IMR-90 (cell line): Measurements from ENCODE around the gene TMEFF1. TPM values are rescaled to one million over a fixed set of nuclear protein-coding genes. Genes with fewer than 3 reads are reported as not detected.

Experiments used
- ATAC-seq: fragments of 200-7000 bp; cut with Tn5 transposase; 2 replicates; pipeline ENCODE4 v1.9.1; 2020; ENCODE audit warnings: low read depth, mild to moderate bottlenecking, moderate library complexity
- BruUV-seq: library from RNA; stranded (reverse); fragments of 400-500 nt; replicated peaks from 2 replicates; lab custom pipeline; 2021; lab: Mats Ljungman, UMichigan
- CTCF ChIA-PET: fragments of 300-600 bp; formaldehyde crosslinking; extraction: SDS; loops from one replicate; lab custom pipeline; 2021; ENCODE audit warnings: antibody characterized with exemption; lab: Yijun Ruan, JAX
- POLR2A ChIA-PET: fragments of 300-600 bp; sonication (Branson Sonifier 250); formaldehyde crosslinking; loops from one replicate; lab custom pipeline; 2022; ENCODE audit warnings: antibody characterized with exemption; ENCODE audit not compliant: unreplicated experiment; lab: Charles Lee
- DNase-seq: peaks from one replicate; pipeline ENCODE4 v3.0.0; 2013
- H2AFZ ChIP-seq: replicated peaks from 2 replicates; pipeline ENCODE3; 2013; ENCODE audit warnings: low read length, mild to moderate bottlenecking; ENCODE audit not compliant: poor library complexity
- H2AK5ac ChIP-seq: 2 replicates; pipeline ENCODE4 v1.6.1; 2013; ENCODE audit warnings: low read depth, low read length, inconsistent platforms
- H2AK9ac ChIP-seq: replicated peaks from 2 replicates; pipeline ENCODE3; 2013; ENCODE audit warnings: mild to moderate bottlenecking, low read depth, low read length, moderate library complexity; ENCODE audit not compliant: poor library complexity
- H2BK120ac ChIP-seq: 2 replicates; pipeline ENCODE4 v1.6.1; 2013; ENCODE audit warnings: low read depth, low read length, inconsistent platforms
- H2BK15ac ChIP-seq: 3 replicates; pipeline ENCODE4 v1.6.1; 2013; ENCODE audit warnings: low read depth, low read length, inconsistent platforms
- H2BK20ac ChIP-seq: 2 replicates; pipeline ENCODE4 v1.6.1; 2013; ENCODE audit warnings: low read depth, mild to moderate bottlenecking, inconsistent platforms, low read length, moderate library complexity
- H2BK5ac ChIP-seq: 2 replicates; pipeline ENCODE4 v1.6.1; 2013; ENCODE audit warnings: mild to moderate bottlenecking, low read depth, low read length, inconsistent platforms; ENCODE audit not compliant: poor library complexity, severe bottlenecking
- H3K14ac ChIP-seq: replicated peaks from 2 replicates; pipeline ENCODE4 v1.6.1; 2013; ENCODE audit warnings: low read depth, low read length, inconsistent platforms
- H3K18ac ChIP-seq: 2 replicates; pipeline ENCODE4 v1.6.1; 2013; ENCODE audit warnings: low read depth, low read length, control low read depth
- H3K23ac ChIP-seq: 2 replicates; pipeline ENCODE4 v1.6.1; 2013; ENCODE audit warnings: low read depth, low read length, inconsistent platforms
- H3K27ac ChIP-seq: 2 replicates; pipeline ENCODE4 v1.5.1; 2013; ENCODE audit warnings: mild to moderate bottlenecking, control low read depth, low read length; ENCODE audit not compliant: insufficient read depth
- H3K27me3 ChIP-seq: 2 replicates; pipeline ENCODE4 v1.6.1; 2013; ENCODE audit warnings: low read length; ENCODE audit not compliant: control insufficient read depth, insufficient read depth
- H3K36me3 ChIP-seq: 2 replicates; pipeline ENCODE4 v1.6.1; 2013; ENCODE audit warnings: low read length, mixed read lengths; ENCODE audit not compliant: control insufficient read depth, insufficient read depth
- H3K4ac ChIP-seq: 2 replicates; pipeline ENCODE4 v1.6.1; 2013; ENCODE audit warnings: low read depth, low read length, inconsistent platforms
- H3K4me1 ChIP-seq: 2 replicates; pipeline ENCODE4 v1.6.1; 2013; ENCODE audit warnings: low read length, mixed read lengths; ENCODE audit not compliant: control insufficient read depth, insufficient read depth
- H3K4me2 ChIP-seq: 2 replicates; pipeline ENCODE4 v1.6.1; 2013; ENCODE audit warnings: low read depth, mild to moderate bottlenecking, control low read depth, low read length, moderate library complexity
- H3K4me3 ChIP-seq: 2 replicates; pipeline ENCODE4 v1.5.1; 2013; ENCODE audit warnings: low read depth, mild to moderate bottlenecking, control low read depth, low read length, moderate library complexity; ENCODE audit not compliant: insufficient read depth
- H3K56ac ChIP-seq: 2 replicates; pipeline ENCODE4 v1.6.1; 2013; ENCODE audit warnings: low read length, inconsistent platforms; ENCODE audit not compliant: insufficient read depth; ENCODE audit errors: extremely low read depth
- H3K79me1 ChIP-seq, 2 experiments: 2 replicates each; pipeline ENCODE4 v1.6.1; 2013; ENCODE audit warnings: low read length in 2 of 2, inconsistent platforms in 1 of 2, low read depth in 1 of 2
- H3K9ac ChIP-seq: 2 replicates; pipeline ENCODE4 v1.6.1; 2013; ENCODE audit warnings: low read depth, low read length, control low read depth
- H3K9me1 ChIP-seq: 2 replicates; pipeline ENCODE4 v1.6.1; 2013; ENCODE audit warnings: low read length, inconsistent platforms; ENCODE audit not compliant: insufficient read depth
- H3K9me3 ChIP-seq: 2 replicates; pipeline ENCODE4 v1.6.1; 2013; ENCODE audit warnings: low read length; ENCODE audit not compliant: control insufficient read depth, insufficient read depth
- H4K20me1 ChIP-seq: 2 replicates; pipeline ENCODE4 v1.6.1; 2013; ENCODE audit warnings: low read length, inconsistent platforms; ENCODE audit not compliant: insufficient read depth
- H4K5ac ChIP-seq: 2 replicates; pipeline ENCODE4 v1.6.1; 2013; ENCODE audit warnings: mild to moderate bottlenecking, low read depth, low read length, control low read depth
- H4K8ac ChIP-seq, 2 experiments: 2 replicates each; pipeline ENCODE4 v1.6.1; 2013; ENCODE audit warnings: low read depth in 2 of 2, low read length in 2 of 2, control low read depth in 1 of 2, inconsistent platforms in 1 of 2
- H4K91ac ChIP-seq: 2 replicates; pipeline ENCODE4 v1.6.1; 2013; ENCODE audit warnings: low read depth, low read length, inconsistent platforms; ENCODE audit not compliant: insufficient read depth
- CHD1 ChIP-seq: IDR thresholded peaks from 2 replicates; pipeline ENCODE4 v1.6.1; 2012; ENCODE audit warnings: low read depth, low read length, improper control_type of control experiment
- CTCF ChIP-seq: conservative IDR thresholded peaks from 2 replicates; pipeline ENCODE4 v1.5.1; 2012; ENCODE audit warnings: mild to moderate bottlenecking, low read depth, low read length, improper control_type of control experiment
- FOS ChIP-seq: fragments of 150-350 bp; IDR thresholded peaks from 2 replicates; pipeline ENCODE4 v1.6.1; 2016; ENCODE audit warnings: low read depth, low read length
- MAZ ChIP-seq: IDR thresholded peaks from 2 replicates; pipeline ENCODE4 v1.6.1; 2012; ENCODE audit warnings: low read depth, mild to moderate bottlenecking, low read length, improper control_type of control experiment, moderate library complexity, borderline replicate concordance
- MXI1 ChIP-seq: IDR thresholded peaks from 2 replicates; pipeline ENCODE4 v1.6.1; 2012; ENCODE audit warnings: low read depth, mild to moderate bottlenecking, low read length, moderate library complexity, borderline replicate concordance
- NFE2L2 ChIP-seq: fragments of 150-350 bp; IDR thresholded peaks from 2 replicates; pipeline ENCODE4 v1.6.1; 2016; ENCODE audit warnings: low read depth, mild to moderate bottlenecking, low read length
- RAD21 ChIP-seq: IDR thresholded peaks from 2 replicates; pipeline ENCODE4 v1.6.1; 2012; ENCODE audit warnings: low read length, improper control_type of control experiment
- RFX5 ChIP-seq: IDR thresholded peaks from 2 replicates; pipeline ENCODE4 v1.8.0; 2012; ENCODE audit warnings: low read depth, mild to moderate bottlenecking, low read length, moderate library complexity
- WGBS, 2 experiments: methylation state at CpG; one replicate each; pipeline versions ENCODE4 v1.1.5 to v1.1.7; 2013; ENCODE audit warnings: missing lambda C conversion rate in 2 of 2; ENCODE audit not compliant: insufficient read length in 1 of 2; ENCODE audit errors: extremely low coverage in 2 of 2; 5-methylcytosine and 5-hydroxymethylcytosine counted together
- dilution Hi-C: fragments of 300-500 bp; cut with HindIII; formaldehyde crosslinking; loops from one replicate; pipeline ENCODE4 v1.14.3; 2018; ENCODE audit warnings: low sequenced_read_pairs; ENCODE audit not compliant: unreplicated experiment
- in situ Hi-C: fragments of 300-500 bp; cut with MboI; formaldehyde crosslinking; loops from 3 replicates; pipeline ENCODE4 v1.14.3; 2019; ENCODE audit warnings: low sequenced_read_pairs, inconsistent platforms, mixed read lengths
- intact Hi-C: fragments of 100-400 bp; cut with micrococcal nuclease; formaldehyde crosslinking; loops from 2 replicates; pipeline ENCODE4 v1.10.0; 2022
- polyA plus RNA-seq, 3 experiments: library from polyadenylated mRNA; depleted of rRNA; stranded (reverse); fragments of >200 nt; gene quantifications; 2 replicates each; pipeline ENCODE4 v1.2.3, GENCODE V29; 2012; ENCODE audit warnings: low replicate concordance in 1 of 3
- total RNA-seq: library from RNA; depleted of rRNA; stranded (reverse); fragments of >200 nt; gene quantifications from 2 replicates; pipeline ENCODE4 v1.2.3, GENCODE V29; 2012
- TF ChIP-seq, protein P1 (sequence below): fragments of 150-350 bp; IDR thresholded peaks from 2 replicates; pipeline ENCODE4 v1.6.1; 2017; ENCODE audit warnings: mild to moderate bottlenecking, antibody characterized with exemption, low read length, low read depth
- TF ChIP-seq, protein P2 (sequence below): fragments of 150-350 bp; IDR thresholded peaks from 2 replicates; pipeline ENCODE4 v1.6.1; 2016; ENCODE audit warnings: low read depth, mild to moderate bottlenecking, low read length, moderate library complexity, borderline replicate concordance

The TMEFF1 gene
- total and polyA plus RNA-seq, 2 of the 4 experiments (the other 2 are of a cell fraction): 0.62 to 0.90 TPM

GRCh38 chr9:100581661-100582060 is 108.7 kb downstream of the TMEFF1 start:
- H3K56ac ChIP-seq: no peak overlapping the region
- ATAC-seq (no peak), DNase-seq (no peak)
- no peak overlapping the region for H2AFZ ChIP-seq
- H3K18ac ChIP-seq: no peak overlapping the region
- H3K9ac ChIP-seq: no peak overlapping the region
- intact Hi-C loops (no loop called here), in situ Hi-C loops (loop anchor here (10.0 to 25.0 kb wide), 4 partner anchors 127 to 1394 kb away; no protein-coding TSS in a partner anchor), dilution Hi-C loops (no loop called here)
- peaks cover 4 to 7% of the 10 kb centered on the region in 2 experiments; a peak in 3 of 4 replicates for H3K79me1 ChIP-seq
- H3K27ac ChIP-seq: no peak overlapping the region
- H3K9me1 ChIP-seq: peaks cover 11% of the 10 kb centered on the region; the same call in 1 of the 2 replicates
- H4K91ac ChIP-seq: no peak overlapping the region
- no peaks in the 10 kb centered on the region for H3K9me3 ChIP-seq
- no peak overlapping the region for H2BK15ac ChIP-seq
- no peak overlapping the region for H4K8ac ChIP-seq
- no peak overlapping the region for H2BK5ac ChIP-seq
- no peak overlapping the region for H3K23ac ChIP-seq
- no CpG with 5 or more reads among the region's 4 CpGs for WGBS, 2 experiments
- no TSS peak for BruUV-seq
- H2BK120ac ChIP-seq: no peak overlapping the region
- no peak overlapping the region for H3K4me2 ChIP-seq
- ChIA-PET CTCF (no interaction called here), POLR2A (no interaction called here)
- no peak overlapping the region for H2AK9ac ChIP-seq
- no peak overlapping the region for H2BK20ac ChIP-seq
- TF ChIP-seq CTCF (no peak), RAD21 (no peak), MXI1 (no peak), CHD1 (no peak), NFE2L2 (no peak), RFX5 (no peak), FOS (no peak), MAZ (no peak)
- TF ChIP-seq, protein P1, sequence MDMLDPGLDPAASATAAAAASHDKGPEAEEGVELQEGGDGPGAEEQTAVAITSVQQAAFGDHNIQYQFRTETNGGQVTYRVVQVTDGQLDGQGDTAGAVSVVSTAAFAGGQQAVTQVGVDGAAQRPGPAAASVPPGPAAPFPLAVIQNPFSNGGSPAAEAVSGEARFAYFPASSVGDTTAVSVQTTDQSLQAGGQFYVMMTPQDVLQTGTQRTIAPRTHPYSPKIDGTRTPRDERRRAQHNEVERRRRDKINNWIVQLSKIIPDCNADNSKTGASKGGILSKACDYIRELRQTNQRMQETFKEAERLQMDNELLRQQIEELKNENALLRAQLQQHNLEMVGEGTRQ: no peak
- TF ChIP-seq, protein P2, sequence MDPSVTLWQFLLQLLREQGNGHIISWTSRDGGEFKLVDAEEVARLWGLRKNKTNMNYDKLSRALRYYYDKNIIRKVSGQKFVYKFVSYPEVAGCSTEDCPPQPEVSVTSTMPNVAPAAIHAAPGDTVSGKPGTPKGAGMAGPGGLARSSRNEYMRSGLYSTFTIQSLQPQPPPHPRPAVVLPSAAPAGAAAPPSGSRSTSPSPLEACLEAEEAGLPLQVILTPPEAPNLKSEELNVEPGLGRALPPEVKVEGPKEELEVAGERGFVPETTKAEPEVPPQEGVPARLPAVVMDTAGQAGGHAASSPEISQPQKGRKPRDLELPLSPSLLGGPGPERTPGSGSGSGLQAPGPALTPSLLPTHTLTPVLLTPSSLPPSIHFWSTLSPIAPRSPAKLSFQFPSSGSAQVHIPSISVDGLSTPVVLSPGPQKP: no peak
- H4K20me1 ChIP-seq: no peaks in the 10 kb centered on the region
- no peaks in the 10 kb centered on the region for H3K36me3 ChIP-seq
- H3K4me1 ChIP-seq: peaks cover 6% of the 10 kb centered on the region
- no peak overlapping the region for H4K5ac ChIP-seq
- no peak overlapping the region for H3K14ac ChIP-seq
- no peaks in the 10 kb centered on the region for H3K27me3 ChIP-seq
- no peak overlapping the region for H2AK5ac ChIP-seq
- no peak overlapping the region for H3K4me3 ChIP-seq
- no peak overlapping the region for H3K4ac ChIP-seq
